HUES64 (cell line): ENCODE data around the gene LDLRAD3.

Experiments used
- H3K27ac ChIP-seq: 2 replicates; pipeline ENCODE4 v1.7.0; 2013; ENCODE audit warnings: low read depth, low read length, inconsistent platforms
- H3K27me3 ChIP-seq: 2 replicates; pipeline ENCODE4 v1.6.1; 2013; ENCODE audit warnings: mild to moderate bottlenecking, low read length; ENCODE audit not compliant: insufficient read depth
- H3K36me3 ChIP-seq: 2 replicates; pipeline ENCODE4 v1.6.1; 2013; ENCODE audit warnings: mild to moderate bottlenecking, low read length; ENCODE audit not compliant: insufficient read depth
- H3K4me1 ChIP-seq: 2 replicates; pipeline ENCODE4 v1.6.1; 2013; ENCODE audit warnings: mild to moderate bottlenecking, low read length, moderate library complexity; ENCODE audit not compliant: insufficient read depth
- H3K4me3 ChIP-seq: 2 replicates; pipeline ENCODE4 v1.5.1; 2013; ENCODE audit warnings: mild to moderate bottlenecking, low read length, moderate library complexity
- H3K9ac ChIP-seq: 2 replicates; pipeline ENCODE4 v1.6.1; 2013; ENCODE audit warnings: mild to moderate bottlenecking, low read depth, low read length
- H3K9me3 ChIP-seq: 2 replicates; pipeline ENCODE4 v1.6.1; 2013; ENCODE audit warnings: low read depth, low read length; ENCODE audit not compliant: insufficient read depth
- WGBS: fragments of 150-250, 120-280 bp; methylation state at CpG from one replicate; pipeline ENCODE4 v1.1.7; 2013; ENCODE audit warnings: missing lambda C conversion rate; 5-methylcytosine and 5-hydroxymethylcytosine counted together

The LDLRAD3 gene

DNA sequence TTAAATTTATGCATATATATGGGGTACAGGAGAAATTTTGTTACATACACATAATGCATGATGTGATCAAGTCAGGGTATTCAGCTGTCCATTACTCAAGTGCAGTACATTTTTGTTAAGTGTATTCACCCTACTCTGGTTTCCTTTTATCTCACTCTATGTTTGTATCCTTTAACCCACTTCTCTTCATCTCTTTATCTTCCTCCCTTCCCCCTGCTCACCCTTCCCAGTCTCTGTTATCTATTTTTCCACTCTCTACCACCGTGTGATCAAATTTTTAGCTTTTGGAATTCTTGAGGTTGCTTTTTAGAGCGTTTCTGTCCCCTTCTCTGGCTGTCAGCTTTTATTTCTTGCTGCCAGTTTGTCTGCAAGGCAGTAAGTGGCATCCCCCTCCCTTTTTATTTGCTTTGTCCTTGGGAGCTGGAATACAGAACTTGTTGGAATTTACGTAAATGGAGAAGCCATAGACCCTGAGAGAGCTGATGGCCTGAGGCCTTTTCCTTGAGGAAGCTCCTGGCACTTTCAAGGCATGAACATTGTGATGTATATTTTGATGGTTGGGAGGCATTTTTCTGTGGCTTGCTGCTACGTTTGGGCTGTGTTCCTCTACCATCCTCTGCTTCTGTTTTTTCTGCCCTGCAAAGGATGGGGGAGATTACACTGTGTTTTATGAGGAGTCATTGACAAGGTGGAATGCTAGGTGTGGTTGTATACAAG, 148.6 kb downstream of the LDLRAD3 start:
- Histone ChIP-seq H3K27me3 (no peaks in the 10 kb centered on the region), H3K9me3 (peaks cover 15% of the 10 kb centered on the region), H3K36me3 (peaks cover 36% of the 10 kb centered on the region), H3K9ac (peak overlapping the region; percentile 58; the same call in 1 of the 2 replicates), H3K4me1 (peaks cover 27% of the 10 kb centered on the region), H3K4me3 (no peak overlapping the region), H3K27ac (peak overlapping the region; percentile 84; the same call in 1 of the 2 replicates)
- 26% methylated on average over 4 of the region's 4 CpGs for WGBS

- 96% methylated on average over 4 of the region's 4 CpGs for WGBS
- no peak overlapping the region for H3K27ac ChIP-seq
Observed at GRCh38 chr11:36093548-36093947, 149.7 kb downstream of the LDLRAD3 start.

DNA sequence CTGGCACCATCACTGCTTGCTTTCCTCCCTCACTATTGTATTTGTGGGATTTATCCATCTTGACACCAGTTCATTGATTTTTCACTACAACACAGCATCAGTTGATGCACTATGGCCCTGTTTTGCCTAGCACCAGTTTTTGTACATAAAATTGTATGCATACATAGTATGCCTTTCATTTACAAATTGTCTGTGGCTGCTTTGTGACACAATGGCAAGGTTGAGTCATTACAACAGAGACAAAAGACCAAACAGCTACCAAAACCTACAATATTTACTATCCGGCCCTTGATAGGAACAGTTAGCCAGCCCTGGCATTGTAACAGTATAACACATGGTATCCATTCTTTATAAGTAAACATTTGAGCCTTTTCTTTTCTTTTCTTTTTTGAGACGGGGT, 150.3 kb downstream of the LDLRAD3 start:
- Histone ChIP-seq H3K27me3 (no peaks in the 10 kb centered on the region), H3K27ac (no peak overlapping the region), H3K9me3 (peaks cover 15% of the 10 kb centered on the region), H3K9ac (no peak overlapping the region), H3K4me3 (no peak overlapping the region), H3K36me3 (peaks cover 42% of the 10 kb centered on the region), H3K4me1 (peaks cover 25% of the 10 kb centered on the region)
- 100% methylated on average over 2 of the region's 2 CpGs for WGBS

More at GRCh38 chr11:36093548-36093947, 149.7 kb downstream of the LDLRAD3 start:
- H3K36me3 ChIP-seq, result peaks cover 39% of the 10 kb centered on the region
- H3K9me3 ChIP-seq, result peaks cover 15% of the 10 kb centered on the region
- no peak overlapping the region for H3K9ac ChIP-seq
- peaks cover 25% of the 10 kb centered on the region for H3K4me1 ChIP-seq
- no peak overlapping the region for H3K4me3 ChIP-seq
- H3K27me3 ChIP-seq, result no peaks in the 10 kb centered on the region

DNA sequence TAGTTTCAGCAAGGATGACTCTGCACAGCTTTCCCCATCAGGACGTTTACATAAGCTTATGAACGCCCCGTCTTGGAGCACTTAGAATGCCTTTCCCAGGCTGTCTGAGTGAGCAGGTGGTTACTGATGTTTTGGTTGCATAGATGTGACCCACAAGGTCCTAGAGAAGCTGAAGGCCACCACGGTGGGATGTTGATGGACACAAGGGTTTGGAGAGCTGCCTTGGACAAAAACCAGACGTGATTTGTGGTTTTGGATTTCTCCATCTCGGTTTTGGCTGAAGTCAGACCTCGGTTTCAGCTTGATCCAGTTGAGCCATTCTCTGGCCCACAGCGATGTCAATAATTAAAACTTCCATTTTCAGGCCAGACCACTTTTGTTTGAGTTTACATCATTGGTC, 151.9 kb downstream of the LDLRAD3 start:
- Histone ChIP-seq H3K36me3 (peaks cover 53% of the 10 kb centered on the region), H3K4me3 (no peak overlapping the region), H3K9ac (no peak overlapping the region), H3K27me3 (no peaks in the 10 kb centered on the region), H3K4me1 (peaks cover 24% of the 10 kb centered on the region), H3K27ac (no peak overlapping the region), H3K9me3 (peaks cover 15% of the 10 kb centered on the region)
- whole genome bisulfite sequencing, result 97% methylated on average over 8 of the region's 8 CpGs

DNA sequence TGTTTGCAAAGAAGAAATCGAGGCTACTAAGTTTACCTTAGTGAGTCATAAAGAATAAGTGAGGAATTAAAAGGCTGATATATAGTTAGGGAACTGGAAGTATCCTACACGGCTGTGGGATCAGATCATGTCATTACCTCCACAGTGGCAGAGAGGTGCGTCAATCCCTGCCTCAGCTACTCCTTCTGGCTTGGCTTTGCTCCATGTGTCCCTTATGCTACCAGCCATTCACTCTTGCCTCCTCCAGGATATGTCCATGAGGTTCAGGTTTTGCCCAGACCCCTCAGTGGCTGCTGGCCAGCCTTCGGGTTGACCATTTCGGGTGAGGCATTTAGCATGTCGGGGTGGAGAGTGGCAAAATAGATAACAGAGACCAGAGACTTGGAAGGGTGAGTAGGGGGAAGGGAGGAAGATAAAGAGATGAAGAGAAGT, 153.4 kb downstream of the LDLRAD3 start:
- Histone ChIP-seq H3K27ac (no peak overlapping the region), H3K27me3 (no peaks in the 10 kb centered on the region), H3K9me3 (peaks cover 13% of the 10 kb centered on the region), H3K36me3 (peaks cover 57% of the 10 kb centered on the region), H3K4me3 (no peak overlapping the region), H3K4me1 (peaks cover 9% of the 10 kb centered on the region; the same call in 1 of the 2 replicates), H3K9ac (no peak overlapping the region)
- 87% methylated on average over 6 of the region's 6 CpGs for WGBS

GRCh38 chr11:36098087-36098486, 154.2 kb downstream of the LDLRAD3 start:
- WGBS, result 91% methylated on average over 6 of the region's 6 CpGs
- H3K36me3 ChIP-seq, result peaks cover 57% of the 10 kb centered on the region

DNA sequence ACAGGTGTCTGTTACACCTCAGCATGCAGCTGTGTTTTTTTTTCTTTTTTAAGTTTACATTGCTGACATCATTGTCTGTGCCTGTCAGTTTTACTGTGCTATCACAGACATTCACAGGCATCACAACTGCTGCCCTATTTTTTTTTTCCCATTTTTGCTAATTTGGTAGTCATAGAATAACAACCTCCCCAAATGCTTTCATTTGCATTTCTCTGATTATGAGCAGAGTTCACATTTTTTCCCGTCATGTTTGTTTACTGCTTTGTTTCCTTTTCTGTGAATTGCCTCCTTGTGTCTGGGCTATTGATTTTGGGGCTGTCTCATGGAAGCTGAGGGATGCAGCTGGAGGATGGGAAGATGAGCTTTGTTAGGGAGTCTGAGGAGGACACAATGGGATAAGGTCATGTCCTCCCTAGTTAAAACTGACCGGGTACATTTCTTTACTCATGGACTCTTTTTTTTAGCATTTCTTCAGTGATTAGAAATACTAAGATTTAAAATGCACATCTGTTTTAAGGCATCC, 155.1 kb downstream of the LDLRAD3 start:
- no peak overlapping the region for H3K9ac ChIP-seq
- H3K4me1 ChIP-seq, result no peaks in the 10 kb centered on the region
- 90% methylated on average over 1 of the region's 2 CpGs for WGBS
- peaks cover 5% of the 10 kb centered on the region for H3K9me3 ChIP-seq
- H3K4me3 ChIP-seq, result no peak overlapping the region
- no peaks in the 10 kb centered on the region for H3K27me3 ChIP-seq
- peaks cover 49% of the 10 kb centered on the region for H3K36me3 ChIP-seq
- H3K27ac ChIP-seq, result no peak overlapping the region

More at GRCh38 chr11:36098087-36098486, 154.2 kb downstream of the LDLRAD3 start:
- Histone ChIP-seq H3K27ac (no peak overlapping the region), H3K27me3 (no peaks in the 10 kb centered on the region), H3K9me3 (peaks cover 13% of the 10 kb centered on the region), H3K4me3 (no peak overlapping the region), H3K4me1 (0 out of 2 replicates have a peak, but pooled peaks cover under 1% of the 10 kb centered on the region), H3K9ac (no peak overlapping the region)

DNA sequence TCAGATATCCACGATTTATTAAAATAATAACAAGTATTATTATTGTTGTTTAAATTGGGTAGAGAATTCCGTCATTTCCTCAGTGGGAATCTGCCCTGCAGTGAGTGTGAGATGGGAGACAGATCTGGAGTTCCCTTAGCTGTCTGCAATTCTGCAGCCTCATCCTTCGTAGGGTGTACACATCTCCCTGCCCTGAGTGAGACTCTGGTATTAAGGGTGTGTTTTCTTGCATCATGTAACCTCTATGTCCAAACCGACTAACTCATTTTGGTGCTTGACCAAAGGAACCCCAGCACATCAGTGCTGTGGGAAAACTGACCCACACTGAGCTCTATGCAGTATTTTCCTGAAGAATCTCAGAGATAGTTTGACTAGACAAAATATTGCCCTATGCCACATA, 157.6 kb downstream of the LDLRAD3 start:
- no peak overlapping the region for H3K4me3 ChIP-seq
- H3K27me3 ChIP-seq, result no peaks in the 10 kb centered on the region
- 93% methylated on average over 4 of the region's 4 CpGs for WGBS
- H3K36me3 ChIP-seq, result peaks cover 37% of the 10 kb centered on the region
- no peak overlapping the region for H3K9ac ChIP-seq
- H3K9me3 ChIP-seq, result no peaks in the 10 kb centered on the region
- no peak overlapping the region for H3K27ac ChIP-seq
- H3K4me1 ChIP-seq, result peaks cover 20% of the 10 kb centered on the region

DNA sequence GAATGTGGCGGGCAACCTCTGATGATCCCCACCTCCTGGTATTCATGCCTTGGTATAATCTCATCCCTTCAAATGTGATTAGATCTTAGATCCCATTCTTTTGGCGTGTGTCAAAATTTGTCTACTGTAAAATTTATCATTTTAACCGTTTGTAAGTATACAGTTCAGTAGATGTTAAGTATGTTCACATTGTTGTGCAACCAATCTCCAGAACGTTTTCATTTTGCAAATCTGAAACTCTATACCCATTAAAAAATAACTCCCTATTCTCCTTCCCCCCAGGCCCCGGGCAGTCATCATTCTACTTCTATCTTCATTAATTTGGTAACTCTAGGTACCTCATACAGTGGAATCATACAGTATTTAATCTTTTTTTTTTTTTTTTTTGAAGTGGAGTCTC, 159.0 kb downstream of the LDLRAD3 start:
- Histone ChIP-seq H3K4me1 (peaks cover 20% of the 10 kb centered on the region), H3K9ac (no peak overlapping the region), H3K27me3 (no peaks in the 10 kb centered on the region), H3K9me3 (no peaks in the 10 kb centered on the region), H3K4me3 (no peak overlapping the region), H3K36me3 (peaks cover 38% of the 10 kb centered on the region), H3K27ac (no peak overlapping the region)
- 98% methylated on average over 4 of the region's 5 CpGs for whole genome bisulfite sequencing

DNA sequence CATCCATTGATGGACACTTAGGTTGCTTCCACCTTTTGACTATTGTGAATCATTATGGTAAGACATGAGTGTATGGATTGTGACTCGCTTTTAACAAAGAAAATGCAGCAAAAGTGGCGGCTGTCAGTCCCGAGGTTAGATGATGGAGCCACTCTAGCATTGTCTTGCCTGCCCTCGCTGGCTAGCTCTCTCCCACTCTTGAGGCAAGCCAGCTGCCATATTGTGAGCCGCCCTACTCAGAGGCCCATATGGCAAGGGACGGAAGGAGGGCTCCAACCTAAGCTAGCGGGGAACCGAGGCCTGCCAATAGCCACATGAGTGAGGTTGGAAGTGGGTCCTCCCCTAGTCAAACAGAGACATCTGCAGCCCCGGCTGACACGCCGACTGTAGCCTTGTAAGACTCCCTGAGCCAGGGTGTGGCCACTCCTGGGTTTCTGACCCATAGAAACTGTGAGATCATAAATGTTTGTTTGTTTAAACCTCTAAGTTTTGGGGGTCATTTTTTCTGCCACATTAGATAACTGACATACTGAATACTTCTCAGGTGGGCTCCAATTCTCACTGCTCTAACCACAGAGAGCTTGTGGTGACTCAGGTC, 160.2 kb downstream of the LDLRAD3 start:
- Histone ChIP-seq H3K9ac (peak overlapping the region; percentile 36), H3K27ac (peak overlapping the region; percentile 90), H3K36me3 (peaks cover 30% of the 10 kb centered on the region), H3K4me1 (peaks cover 27% of the 10 kb centered on the region), H3K9me3 (no peaks in the 10 kb centered on the region), H3K27me3 (no peaks in the 10 kb centered on the region), H3K4me3 (no peak overlapping the region)
- 90% methylated on average over 11 of the region's 11 CpGs for WGBS

DNA sequence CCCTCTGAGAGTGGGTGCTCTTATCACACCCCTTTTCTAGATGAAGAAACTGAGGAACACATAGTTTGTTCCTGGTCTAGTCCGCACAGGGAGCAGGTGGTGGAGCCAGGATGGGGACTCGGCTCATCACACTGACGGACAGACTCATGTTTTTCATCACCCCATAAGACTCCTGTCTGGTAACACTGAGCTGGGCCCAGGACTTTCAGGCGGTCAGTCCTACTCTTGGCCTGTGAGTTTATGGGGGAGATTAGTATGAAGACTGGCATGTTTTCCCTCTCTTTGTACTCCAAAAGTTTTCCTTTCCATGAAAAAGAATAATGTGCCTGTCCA, 160.8 kb downstream of the LDLRAD3 start:
- H3K36me3 ChIP-seq, result peaks cover 24% of the 10 kb centered on the region; the same call in 1 of the 2 replicates
- H3K4me1 ChIP-seq, result peaks cover 33% of the 10 kb centered on the region
- no peak overlapping the region for H3K4me3 ChIP-seq
- 83% methylated on average over 4 of the region's 4 CpGs for WGBS
- peak overlapping the region; percentile 36 for H3K9ac ChIP-seq
- H3K9me3 ChIP-seq, result no peaks in the 10 kb centered on the region
- peak overlapping the region; percentile 90 for H3K27ac ChIP-seq
- no peaks in the 10 kb centered on the region for H3K27me3 ChIP-seq
